IPS DF 6.9 (cell line): ENCODE data around the gene MRPL39.

Experiments used
- DNase-seq: peaks from one replicate; pipeline ENCODE4 v3.0.0-alpha.2; 2013; ENCODE audit warnings: low read depth, low spot score
- H3K27ac ChIP-seq: one replicate; pipeline ENCODE4 v1.5.1; 2013; ENCODE audit warnings: low read length, control low read depth
- H3K27me3 ChIP-seq: 2 replicates; pipeline ENCODE4 v1.6.1; 2013; ENCODE audit warnings: mild to moderate bottlenecking, low read length; ENCODE audit not compliant: control insufficient read depth, insufficient read depth
- H3K36me3 ChIP-seq: 2 replicates; pipeline ENCODE4 v1.6.1; 2013; ENCODE audit warnings: low read length; ENCODE audit not compliant: control insufficient read depth, insufficient read depth
- H3K4me1 ChIP-seq: 2 replicates; pipeline ENCODE4 v1.6.1; 2013; ENCODE audit warnings: low read length; ENCODE audit not compliant: control insufficient read depth, insufficient read depth
- H3K4me3 ChIP-seq: 2 replicates; pipeline ENCODE4 v1.5.1; 2013; ENCODE audit warnings: mild to moderate bottlenecking, low read length
- H3K9me3 ChIP-seq: 2 replicates; pipeline ENCODE4 v1.6.1; 2013; ENCODE audit warnings: low read length, inconsistent platforms; ENCODE audit not compliant: control insufficient read depth, insufficient read depth
- WGBS: extraction: QIAGEN DNeasy Blood & Tissue Kit; methylation state at CpG from one replicate; pipeline ENCODE4 v1.1.7; 2013; ENCODE audit warnings: mixed read lengths, missing lambda C conversion rate; ENCODE audit not compliant: insufficient read length, insufficient coverage; 5-methylcytosine and 5-hydroxymethylcytosine counted together

MRPL39 gene

DNA sequence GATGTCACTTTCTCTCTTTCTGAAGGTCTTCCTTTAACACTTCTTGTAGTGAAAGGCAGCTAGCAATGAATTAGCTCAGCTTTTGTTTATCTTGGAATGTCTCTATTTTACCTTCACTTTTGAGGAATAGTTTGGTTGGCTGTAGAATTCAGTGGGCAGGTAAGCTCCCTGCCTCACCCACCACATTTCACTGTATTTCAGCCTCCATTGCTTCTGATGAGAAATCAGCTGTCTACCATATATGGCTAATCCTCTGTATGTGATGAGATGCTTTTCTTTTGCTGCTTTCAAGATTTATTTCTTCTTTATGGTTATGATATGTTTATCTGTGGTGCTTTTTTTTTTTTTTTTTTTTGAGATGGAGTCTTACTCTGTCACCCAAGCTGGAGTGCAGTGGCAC lies 70.1 kb downstream of the MRPL39 start:
- no peak for DNase-seq
- Histone ChIP-seq H3K4me3 (no peak overlapping the region), H3K27me3 (no peaks in the 10 kb centered on the region), H3K27ac (no peak overlapping the region), H3K9me3 (no peaks in the 10 kb centered on the region), H3K36me3 (no peaks in the 10 kb centered on the region), H3K4me1 (no peaks in the 10 kb centered on the region)

DNA sequence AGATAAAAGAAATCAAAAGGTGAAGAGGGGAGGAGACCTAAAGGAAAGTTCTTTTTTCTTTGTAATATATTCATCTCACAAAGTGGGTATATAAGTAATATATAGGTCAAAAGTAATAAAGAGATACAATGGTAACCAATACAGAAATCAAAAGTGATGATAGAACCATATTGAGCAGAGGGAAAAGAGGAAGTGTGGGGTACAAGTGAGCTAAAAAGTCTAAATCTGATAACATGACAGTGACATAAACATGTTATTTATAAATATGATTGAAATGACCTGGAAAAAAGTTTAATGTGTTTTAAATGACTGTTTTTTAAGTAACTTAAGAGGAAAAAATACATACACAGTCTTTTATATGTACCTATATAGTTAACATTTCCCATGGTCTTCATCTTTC lies 70.5 kb downstream of the MRPL39 start:
- no peak for DNase-seq
- Histone ChIP-seq H3K4me1 (no peaks in the 10 kb centered on the region), H3K4me3 (no peak overlapping the region)

DNA sequence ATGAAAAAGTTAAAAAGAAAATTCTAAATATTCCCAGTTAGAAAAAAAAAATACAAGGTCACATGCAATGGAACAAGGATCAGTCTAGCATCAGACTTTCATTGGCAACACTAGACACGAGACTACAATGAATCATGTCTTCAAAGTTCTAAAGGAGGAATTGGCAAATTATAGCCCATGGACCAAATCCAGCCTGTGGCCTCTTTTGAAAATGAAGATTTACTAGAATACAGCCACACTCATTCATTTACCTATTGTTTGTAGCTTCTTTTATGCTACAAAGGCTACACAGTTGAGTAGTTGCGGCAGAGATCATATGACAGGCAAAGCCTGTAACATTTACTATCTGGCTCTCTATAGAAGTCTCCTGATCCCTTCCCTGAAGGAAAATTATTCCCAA lies 71.4 kb downstream of the MRPL39 start:
- no peaks in the 10 kb centered on the region for H3K9me3 ChIP-seq
- H3K27me3 ChIP-seq = no peaks in the 10 kb centered on the region
- no CpG with 5 or more reads among the region's 2 CpGs for WGBS
- no peak overlapping the region for H3K4me3 ChIP-seq
- no peaks in the 10 kb centered on the region for H3K36me3 ChIP-seq
- DNase-seq = no peak
- H3K4me1 ChIP-seq = no peaks in the 10 kb centered on the region
- no peak overlapping the region for H3K27ac ChIP-seq

More for the DNA sequence above, 70.5 kb downstream of the MRPL39 start:
- no peak overlapping the region for H3K27ac ChIP-seq
- H3K36me3 ChIP-seq = no peaks in the 10 kb centered on the region
- H3K27me3 ChIP-seq = no peaks in the 10 kb centered on the region
- H3K9me3 ChIP-seq = no peaks in the 10 kb centered on the region
